ENCODE results near the gene ARL6IP5.

DNA sequence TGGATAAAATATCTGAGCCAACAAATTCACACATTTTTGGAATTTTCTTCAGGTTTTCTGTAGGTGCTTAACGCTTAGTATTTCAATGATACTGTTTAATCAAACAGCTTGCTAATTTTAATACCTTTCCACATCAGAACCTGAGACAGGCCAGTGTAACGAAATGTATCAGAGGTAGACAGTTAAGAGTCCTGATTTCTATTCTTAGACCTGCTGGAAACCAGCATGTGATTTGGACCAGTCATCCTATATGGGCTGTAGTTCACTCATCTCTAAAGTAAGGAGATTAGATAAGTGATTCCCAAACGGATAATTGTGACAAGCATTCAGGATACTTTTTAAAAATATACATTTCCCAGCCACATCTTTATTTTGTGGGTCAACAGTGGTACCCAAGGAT is 18.4 kb downstream of the ARL6IP5 start:
- no peak for TF ChIP-seq ZNF274 (IDR thresholded peaks at IDR 0.05; ENCODE audit: low read depth, low read length)
- no peak for TF ChIP-seq EZH2 (IDR thresholded peaks at IDR 0.05)
- TF ChIP-seq, protein P1, sequence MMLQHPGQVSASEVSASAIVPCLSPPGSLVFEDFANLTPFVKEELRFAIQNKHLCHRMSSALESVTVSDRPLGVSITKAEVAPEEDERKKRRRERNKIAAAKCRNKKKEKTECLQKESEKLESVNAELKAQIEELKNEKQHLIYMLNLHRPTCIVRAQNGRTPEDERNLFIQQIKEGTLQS (IDR thresholded peaks at IDR 0.05), result no peak
- TF ChIP-seq, protein P2, sequence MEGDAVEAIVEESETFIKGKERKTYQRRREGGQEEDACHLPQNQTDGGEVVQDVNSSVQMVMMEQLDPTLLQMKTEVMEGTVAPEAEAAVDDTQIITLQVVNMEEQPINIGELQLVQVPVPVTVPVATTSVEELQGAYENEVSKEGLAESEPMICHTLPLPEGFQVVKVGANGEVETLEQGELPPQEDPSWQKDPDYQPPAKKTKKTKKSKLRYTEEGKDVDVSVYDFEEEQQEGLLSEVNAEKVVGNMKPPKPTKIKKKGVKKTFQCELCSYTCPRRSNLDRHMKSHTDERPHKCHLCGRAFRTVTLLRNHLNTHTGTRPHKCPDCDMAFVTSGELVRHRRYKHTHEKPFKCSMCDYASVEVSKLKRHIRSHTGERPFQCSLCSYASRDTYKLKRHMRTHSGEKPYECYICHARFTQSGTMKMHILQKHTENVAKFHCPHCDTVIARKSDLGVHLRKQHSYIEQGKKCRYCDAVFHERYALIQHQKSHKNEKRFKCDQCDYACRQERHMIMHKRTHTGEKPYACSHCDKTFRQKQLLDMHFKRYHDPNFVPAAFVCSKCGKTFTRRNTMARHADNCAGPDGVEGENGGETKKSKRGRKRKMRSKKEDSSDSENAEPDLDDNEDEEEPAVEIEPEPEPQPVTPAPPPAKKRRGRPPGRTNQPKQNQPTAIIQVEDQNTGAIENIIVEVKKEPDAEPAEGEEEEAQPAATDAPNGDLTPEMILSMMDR (IDR thresholded peaks at IDR 0.05 in 2 of 3, conservative IDR thresholded peaks at IDR 0.05 in 1 of 3; ENCODE audit: borderline replicate concordance in 1 of 3, insufficient read depth in 1 of 3, low read depth in 2 of 3, low read length in 2 of 3), result no peak
- TF ChIP-seq, protein P3, sequence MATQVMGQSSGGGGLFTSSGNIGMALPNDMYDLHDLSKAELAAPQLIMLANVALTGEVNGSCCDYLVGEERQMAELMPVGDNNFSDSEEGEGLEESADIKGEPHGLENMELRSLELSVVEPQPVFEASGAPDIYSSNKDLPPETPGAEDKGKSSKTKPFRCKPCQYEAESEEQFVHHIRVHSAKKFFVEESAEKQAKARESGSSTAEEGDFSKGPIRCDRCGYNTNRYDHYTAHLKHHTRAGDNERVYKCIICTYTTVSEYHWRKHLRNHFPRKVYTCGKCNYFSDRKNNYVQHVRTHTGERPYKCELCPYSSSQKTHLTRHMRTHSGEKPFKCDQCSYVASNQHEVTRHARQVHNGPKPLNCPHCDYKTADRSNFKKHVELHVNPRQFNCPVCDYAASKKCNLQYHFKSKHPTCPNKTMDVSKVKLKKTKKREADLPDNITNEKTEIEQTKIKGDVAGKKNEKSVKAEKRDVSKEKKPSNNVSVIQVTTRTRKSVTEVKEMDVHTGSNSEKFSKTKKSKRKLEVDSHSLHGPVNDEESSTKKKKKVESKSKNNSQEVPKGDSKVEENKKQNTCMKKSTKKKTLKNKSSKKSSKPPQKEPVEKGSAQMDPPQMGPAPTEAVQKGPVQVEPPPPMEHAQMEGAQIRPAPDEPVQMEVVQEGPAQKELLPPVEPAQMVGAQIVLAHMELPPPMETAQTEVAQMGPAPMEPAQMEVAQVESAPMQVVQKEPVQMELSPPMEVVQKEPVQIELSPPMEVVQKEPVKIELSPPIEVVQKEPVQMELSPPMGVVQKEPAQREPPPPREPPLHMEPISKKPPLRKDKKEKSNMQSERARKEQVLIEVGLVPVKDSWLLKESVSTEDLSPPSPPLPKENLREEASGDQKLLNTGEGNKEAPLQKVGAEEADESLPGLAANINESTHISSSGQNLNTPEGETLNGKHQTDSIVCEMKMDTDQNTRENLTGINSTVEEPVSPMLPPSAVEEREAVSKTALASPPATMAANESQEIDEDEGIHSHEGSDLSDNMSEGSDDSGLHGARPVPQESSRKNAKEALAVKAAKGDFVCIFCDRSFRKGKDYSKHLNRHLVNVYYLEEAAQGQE (IDR thresholded peaks at IDR 0.05; ENCODE audit: low read depth), result no peak
- TF ChIP-seq JUND (IDR thresholded peaks at IDR 0.05), result no peak
- TF ChIP-seq POLR2A (IDR thresholded peaks at IDR 0.05; ENCODE audit: borderline replicate concordance, extremely low read depth, insufficient read depth, insufficient read length), result no peak
- TF ChIP-seq ZFX (IDR thresholded peaks at IDR 0.05), result no peak
- TF ChIP-seq, protein P4, sequence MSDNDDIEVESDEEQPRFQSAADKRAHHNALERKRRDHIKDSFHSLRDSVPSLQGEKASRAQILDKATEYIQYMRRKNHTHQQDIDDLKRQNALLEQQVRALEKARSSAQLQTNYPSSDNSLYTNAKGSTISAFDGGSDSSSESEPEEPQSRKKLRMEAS (IDR thresholded peaks at IDR 0.05), result no peak
- no peak for TF ChIP-seq YY1 (IDR thresholded peaks at IDR 0.05; ENCODE audit: extremely low read depth, insufficient replicate concordance, low read depth, low read length)
- no peak for TF ChIP-seq CBX3 (IDR thresholded peaks at IDR 0.05; ENCODE audit: low read depth)
- no peak for TF ChIP-seq POLR2AphosphoS5 (IDR thresholded peaks at IDR 0.05; ENCODE audit: low read depth, low read length)
- no peak for TF ChIP-seq RAD21 (IDR thresholded peaks at IDR 0.05; ENCODE audit: low read depth)
- no peak for TF ChIP-seq FOSL1 (IDR thresholded peaks at IDR 0.05; ENCODE audit: low read depth)

All from HCT116 (cell line).